NCI-H69 (cell line): ENCODE measurements around the gene FRMD4A.
A peak's percentile ranks its signal among the peaks of the same experiment; 100 is the strongest.

ENCODE experiments used
- DNase-seq: peaks from one replicate; lab custom pipeline; 2025; lab: John Stamatoyannopoulos, UW

Gene FRMD4A

DNA sequence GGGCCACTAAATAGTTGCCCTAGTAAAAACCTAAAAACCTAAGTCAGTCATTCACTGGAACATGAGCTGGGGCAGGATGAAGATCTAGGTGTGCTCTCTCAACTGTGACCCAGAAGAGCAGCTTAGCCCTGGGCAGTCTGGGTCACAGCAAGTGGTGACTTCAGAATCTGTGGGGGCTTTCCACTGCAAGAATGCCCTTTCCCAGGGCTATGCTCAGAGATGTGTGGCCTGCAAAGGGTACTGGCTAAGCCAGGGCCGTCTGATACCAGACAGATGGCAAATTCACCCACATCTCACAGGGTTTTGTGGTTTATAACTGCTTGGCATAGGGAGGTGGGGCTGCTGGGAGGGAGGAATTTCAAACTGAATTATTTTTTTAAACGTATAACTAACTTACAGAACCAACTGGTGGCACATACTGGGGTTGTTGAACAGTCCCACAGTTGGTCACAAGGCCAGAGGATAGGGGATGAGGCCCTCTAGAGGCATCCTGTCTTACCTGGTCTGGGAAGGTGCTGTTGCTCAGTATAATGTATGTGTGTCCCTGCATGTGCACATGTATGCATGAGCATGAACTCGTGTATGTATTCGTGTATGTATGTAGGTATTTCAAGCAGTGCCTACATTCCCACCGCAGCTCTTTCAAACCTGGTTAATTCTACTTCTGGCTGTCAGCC, 680.7 kb downstream of the FRMD4A start:
- DNase-seq, result no peak

DNA sequence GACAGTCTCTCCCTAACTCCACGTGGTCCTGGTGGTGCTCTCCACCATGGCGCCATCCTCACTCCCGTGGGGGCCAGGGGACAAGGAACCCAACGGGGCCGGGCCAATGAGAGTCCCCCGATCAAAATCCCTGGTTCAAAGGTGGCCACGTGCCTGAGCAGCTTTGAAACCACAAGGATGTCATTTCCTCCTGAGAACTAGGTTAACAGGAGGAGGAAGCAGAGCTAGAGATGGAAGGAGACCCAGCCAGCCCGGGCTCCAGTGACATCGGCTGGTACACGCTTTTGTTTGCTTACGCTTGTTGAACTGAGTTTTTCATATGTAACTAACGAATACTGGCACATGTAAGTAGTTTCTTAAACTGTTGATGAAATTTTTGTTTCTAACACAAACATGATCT, 682.3 kb downstream of the FRMD4A start:
- DNase-seq, result no peak

DNA sequence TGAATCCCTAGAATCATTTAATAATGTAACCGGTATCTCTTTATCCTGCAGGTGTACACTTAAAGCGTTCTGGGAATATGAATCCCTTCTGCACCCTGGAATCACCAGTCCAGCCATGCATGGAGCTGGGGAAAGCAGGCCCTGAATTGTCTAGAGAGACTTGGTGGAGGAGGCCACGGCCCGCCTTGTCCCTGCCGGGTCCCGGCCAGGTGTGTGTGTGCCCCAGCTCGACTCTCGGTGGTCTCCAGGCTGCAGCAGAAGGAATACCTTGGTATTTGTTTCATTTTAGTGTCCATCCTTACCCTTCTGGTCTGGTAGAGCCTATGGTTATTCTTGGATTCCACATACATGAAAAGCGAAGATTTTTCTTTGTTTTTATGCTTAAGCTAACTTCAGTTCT, 685.9 kb downstream of the FRMD4A start:
- DNase-seq, result no peak

DNA sequence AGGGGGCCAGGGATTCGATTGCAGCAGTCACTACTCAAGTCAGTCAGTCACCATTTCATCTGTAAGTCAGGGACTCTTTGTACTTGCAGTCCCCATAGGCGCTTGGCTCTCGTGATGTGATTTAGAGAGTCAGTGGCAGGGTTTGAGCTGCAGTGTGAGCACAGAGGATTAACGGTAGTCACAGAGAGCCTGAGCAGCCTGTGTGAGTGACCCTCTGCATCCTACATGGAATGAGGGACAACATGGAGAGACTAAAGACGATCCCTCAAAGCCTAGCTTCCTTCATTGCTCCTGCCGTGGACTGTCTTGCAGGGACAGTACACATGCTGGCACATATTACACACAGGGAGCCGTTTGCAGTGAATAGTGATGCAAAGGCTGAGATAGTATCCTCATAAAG, 687.7 kb downstream of the FRMD4A start:
- no peak for DNase-seq

DNA sequence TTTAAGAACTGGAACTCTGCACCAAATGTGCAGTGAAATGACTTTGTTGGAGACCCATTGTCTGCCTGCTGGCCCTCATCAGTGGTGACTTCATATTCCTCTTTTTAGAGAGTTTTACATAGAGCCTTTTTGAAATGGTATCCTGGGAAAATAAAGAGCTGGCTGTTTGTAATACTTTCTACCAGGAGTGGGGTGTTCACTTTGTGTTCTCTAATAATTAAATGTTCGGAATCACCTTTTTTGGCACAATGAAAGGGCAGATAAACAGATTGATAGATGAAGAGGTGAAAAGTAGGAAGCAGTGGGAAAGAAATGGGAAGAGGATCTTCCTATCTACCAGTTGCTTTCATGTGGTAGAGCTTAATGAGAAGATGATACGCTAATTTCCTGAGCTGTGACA, 688.4 kb downstream of the FRMD4A start:
- DNase-seq, result no peak

DNA sequence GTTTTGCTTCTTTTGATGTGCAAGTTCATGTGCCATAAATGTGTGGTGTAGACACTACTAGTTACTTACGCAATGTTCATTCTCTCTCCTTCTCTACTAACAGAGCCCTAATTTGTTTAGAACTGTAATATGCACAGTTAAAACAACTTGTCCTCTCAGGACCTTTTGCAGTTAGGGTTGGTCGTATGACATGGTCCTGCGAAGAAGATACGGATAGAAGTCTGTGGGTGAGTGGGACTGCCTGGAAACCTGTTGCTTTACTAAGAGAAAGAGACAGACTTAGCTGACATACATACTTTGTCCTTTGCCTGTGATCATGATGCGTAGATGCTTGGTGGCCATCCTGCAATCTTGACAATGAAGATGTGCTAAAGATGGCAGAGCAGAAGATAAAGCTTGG, 692.8 kb downstream of the FRMD4A start:
- DNase-seq, result no peak

DNA sequence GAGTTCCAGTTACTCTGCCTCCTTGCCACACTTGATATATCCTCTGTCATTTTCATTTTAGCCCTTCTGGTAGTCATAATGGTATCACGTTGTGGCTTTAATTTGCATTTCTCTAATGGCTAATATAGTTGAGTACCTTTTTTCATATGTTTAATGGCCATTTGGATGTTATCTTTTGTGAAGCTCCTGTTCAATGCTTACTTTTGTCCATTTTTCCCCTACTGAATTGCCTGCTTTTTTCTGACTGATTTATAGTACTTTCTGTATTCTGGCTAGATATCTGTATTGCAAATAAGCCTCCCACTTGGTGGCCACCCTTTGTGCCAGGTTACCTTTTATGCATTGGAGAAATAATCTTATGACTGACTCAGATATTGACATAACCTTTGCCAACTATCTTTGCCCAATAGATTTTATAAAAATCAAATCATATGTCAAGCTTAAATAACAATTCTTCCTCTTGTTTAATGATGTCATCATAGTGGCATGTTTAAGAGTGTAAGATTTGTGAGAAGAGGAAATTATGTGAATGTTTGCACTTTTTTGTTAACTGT, 693.3 kb downstream of the FRMD4A start:
- peak; percentile 26 for DNase-seq

DNA sequence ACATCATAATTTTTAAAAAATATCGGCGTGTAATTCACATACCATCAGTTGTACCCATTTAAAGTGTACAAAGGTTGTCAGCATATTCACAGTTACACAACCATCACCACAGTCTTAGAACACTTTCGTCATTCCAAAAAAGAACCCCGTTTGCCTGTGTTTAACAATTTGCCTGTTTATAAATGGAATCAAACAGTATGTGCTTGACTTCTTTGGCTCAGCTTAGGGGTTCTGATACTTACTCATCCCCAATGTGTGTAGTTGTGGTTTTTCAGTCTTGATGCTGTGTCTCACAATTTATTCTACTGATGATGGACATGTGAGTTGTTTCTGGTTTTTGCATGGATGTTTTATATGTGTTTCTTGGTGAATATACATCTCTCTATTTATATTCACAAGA, 693.9 kb downstream of the FRMD4A start:
- no peak for DNase-seq

DNA sequence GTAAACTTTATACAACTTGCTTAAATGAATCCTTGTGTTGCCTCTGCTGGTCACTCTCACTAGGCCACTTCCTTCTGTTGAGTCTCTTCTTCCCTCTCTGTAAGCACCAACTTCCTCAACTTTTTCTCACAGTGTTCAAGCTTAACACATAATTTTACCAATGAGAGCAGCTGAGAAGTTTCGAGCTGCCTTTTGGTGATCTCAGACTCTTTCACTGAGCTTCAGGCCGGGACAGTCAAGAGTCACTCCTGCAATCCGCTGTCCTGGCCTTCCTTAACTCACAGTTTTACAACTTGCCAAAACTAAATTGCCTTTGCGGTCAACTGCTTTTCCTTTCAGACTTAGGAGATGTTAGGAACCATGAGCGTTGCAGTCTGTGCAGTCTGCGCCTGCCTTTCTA, 696.5 kb downstream of the FRMD4A start:
- no peak for DNase-seq

DNA sequence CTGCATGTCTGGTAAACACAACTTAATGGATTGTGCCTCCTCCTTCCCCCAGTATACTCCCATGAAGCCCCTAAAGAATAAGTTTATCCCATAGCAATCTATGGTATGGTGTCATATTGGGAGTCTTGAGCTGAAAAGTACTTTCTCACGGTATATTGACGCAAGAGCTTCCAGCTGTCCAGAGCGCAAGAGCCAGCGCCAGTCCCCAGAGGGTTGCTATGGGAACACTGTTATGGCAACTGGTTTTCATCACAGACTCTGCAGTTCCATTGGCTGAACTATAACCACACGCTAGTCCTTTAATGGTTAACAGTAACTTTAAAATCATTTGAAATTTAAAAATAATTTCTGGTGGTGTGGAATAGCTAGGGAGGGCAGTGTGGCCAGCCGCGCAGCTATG, 697.0 kb downstream of the FRMD4A start:
- peak; percentile 10 for DNase-seq

DNA sequence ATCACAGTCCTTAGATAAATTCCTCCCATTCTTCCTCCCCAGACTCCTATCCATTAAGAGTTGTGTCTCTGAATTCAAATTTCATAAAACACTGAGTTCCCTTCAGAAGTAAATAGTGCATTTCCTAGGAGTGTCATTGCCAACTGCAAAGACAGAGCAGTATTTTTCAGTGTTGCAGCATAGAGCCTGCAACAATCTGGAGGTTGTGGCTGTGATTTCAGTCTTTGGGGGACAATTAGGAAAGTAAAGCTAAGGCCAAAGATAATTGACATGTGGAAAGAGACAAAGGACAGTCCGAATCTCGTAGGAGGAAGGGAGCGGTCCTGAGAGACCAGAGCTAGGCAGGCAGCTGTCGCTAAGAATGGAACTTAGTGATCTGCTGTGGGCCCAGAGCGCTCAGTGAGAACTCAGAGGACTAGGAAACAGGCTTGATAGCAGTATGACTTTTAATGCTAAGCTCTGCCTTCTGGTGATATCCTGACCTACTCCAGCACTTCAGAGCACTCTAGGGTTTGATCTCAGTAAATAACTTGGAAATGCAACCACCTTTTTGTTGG, 697.8 kb downstream of the FRMD4A start:
- DNase-seq, result no peak

DNA sequence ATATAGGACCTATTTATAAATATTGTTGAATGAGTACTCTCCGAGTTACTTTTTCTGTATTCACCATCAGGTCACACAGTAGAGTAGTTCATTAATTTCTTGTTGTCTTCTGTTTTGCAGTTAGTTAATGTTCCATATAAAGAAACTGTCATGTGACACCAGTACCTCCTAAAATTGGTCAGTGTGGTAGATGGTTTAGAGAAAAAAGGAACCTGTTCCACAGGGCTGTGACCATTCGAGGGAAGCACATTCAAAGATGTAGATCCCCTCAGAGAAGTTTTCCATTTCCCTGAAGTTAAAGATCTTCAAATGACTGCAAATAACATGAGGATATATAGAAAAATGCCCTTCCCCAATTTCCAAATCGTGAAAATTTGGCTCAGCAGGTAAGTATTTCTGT, 698.3 kb downstream of the FRMD4A start:
- DNase-seq, result no peak

DNA sequence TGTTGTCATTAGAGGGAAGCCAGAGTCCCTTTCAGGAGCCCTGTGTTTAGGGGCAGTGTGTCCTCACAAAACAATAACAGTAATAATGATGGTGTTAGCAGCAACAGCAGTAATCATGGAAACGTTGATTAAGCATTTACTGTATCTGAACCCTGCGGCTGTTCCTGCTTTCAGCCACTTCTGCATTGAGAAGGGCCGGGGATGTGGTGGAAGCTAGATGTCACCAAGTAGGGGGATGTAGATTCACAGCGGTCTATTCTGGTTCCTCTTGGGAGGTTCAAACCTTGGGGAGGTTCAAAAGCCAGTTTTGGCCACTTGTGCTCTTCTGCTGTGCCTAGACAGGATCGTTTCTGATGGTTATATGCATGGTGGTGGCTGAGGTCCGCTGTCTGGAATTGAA, 699.1 kb downstream of the FRMD4A start:
- DNase-seq, result no peak

DNA sequence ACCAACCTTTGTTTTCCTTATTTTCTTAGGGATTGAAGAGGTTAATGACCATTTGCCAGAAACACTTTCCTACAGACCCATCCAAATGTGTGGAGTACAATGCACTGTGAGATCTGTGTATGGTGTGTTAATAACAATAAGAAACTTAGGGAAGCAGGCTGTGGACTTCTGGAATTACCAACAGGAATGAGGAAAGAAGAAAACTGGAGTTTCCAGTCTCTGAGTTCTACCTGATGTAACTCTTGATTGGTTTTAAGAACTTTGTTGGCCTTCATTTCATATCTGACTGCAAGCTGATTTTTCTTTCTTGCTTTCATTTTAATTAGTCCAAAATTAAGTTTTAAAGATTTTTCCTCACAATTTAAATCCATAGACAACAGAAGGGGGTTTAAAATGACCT, 700.5 kb downstream of the FRMD4A start:
- DNase-seq, result no peak

DNA sequence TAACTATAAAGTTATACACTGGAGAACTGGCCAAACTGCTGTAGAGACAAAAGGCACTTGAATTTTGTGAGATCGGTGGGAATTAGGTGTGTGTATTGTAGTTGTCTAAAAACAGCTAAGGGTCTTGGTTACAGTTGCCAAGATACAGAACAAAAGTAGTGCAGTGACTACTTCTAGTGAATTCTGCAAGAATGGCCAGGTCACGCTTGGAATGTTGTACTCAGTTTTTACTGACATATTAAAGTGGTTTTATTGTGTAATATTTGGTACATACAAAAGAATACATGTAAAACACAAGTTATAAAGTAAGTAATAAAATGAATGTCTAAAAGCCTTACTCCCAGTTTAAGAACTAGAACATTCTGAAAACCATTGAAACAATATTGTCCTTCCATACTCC, 701.6 kb downstream of the FRMD4A start:
- no peak for DNase-seq

DNA sequence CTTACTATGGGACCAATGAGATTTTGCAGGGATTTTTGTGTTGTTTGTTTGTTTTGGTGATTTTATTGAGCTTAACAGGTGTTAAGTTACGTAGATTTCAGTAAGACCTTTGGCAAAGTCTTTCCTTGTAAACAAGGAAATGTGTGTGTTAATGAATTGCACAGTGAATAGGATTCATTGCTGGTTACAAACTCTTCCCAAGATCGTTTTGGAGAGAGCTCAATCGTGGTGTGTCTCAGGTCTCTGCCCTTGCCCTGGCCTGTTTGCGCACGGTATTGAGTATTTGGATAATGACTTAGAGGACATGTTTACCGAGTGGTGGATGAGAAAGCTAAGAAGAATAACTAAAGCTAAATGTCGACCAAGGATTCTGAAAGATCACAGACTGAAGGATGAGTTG, 702.1 kb downstream of the FRMD4A start:
- no peak for DNase-seq

DNA sequence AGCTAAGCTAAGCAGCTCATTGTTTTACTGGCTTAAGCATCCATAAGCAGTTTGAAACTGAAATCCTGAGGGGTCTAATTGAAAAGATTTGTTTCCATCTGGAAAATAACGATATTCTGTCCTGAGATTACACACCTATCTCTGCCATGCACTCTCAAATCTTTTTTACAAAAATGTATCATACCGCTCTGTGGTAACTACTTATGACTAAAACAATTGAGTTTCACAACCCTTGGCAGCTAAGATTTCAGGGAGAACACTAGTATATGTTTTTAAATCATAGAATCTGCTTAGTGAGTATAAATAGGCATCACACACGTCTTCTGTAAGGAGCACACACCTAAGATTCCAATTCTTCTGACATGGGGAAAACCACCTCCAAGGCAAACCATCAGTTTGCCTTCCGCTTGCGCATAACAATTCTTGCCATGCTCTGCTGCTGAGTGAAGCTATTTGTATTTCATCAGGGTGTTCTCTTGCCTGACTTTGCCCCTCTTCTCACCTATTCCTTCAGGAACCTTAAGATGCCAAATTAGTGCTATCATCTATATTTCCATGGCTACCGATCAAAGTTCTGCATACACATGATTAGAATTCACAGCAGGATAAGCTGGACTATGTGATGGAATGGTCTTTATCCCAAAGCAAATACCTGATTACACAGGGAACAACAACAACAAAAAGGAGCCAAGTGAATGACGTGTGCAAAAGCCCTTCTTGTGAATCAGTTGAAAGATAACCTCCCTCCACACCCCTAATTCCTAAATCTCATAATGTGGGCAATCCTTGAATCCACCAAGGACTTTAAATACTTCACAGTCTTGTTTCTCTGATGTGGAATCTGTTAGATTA, 703.0 kb downstream of the FRMD4A start:
- no peak for DNase-seq

DNA sequence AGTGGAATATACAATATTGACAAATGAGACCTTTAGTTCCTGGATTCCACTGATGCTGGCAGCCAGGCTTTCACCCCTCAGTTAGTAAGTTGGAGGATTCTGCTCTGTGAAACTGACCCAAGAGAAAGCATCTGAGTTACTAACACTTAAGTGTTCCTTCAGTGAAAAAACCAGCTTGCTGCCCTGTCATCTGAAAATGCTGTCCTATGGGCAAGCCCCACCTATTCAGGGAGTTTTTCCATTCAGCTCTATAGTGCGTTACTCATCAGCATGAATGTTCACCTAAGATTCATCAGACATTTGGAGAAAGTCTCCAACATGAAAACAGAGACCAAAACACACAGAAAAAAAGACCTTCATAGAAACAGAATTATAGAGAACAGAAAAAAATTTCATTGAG, 706.1 kb downstream of the FRMD4A start:
- no peak for DNase-seq

DNA sequence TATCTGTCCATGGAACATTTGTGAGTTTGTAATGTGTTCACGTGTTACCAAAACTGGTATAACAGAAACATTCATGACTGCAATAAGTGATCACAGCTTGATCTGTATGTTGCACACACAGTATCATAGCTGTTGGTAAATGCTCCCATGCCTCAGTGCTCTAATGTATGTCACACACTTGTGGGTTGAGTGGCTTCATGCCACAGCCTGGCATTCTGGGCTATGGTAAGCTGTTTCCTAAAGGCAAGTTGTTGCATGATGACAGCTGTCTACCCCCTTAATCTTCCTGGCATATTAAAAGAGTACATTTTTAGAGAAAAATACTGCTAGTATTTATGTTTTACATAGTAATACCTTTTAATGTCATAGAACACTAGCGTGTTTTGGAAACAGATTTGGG, 708.8 kb downstream of the FRMD4A start:
- DNase-seq, result no peak

DNA sequence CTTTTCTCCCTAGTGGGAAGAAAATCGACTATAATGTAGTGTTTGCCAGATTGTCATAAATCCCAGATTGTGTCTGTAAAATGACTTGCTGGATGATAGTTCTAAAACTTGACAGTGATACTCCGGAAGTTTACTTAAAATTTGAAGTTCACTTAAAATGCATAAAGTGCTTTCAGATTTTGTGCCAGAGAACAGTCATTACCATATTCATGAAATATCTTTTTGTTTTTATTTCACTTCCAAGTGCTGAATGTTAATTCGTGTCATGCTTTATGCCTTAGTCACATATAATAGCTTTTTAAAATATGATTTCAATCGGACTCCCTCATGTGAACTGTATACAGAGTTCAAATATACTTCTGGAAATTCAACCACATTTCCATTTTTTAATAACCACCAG, 713.6 kb downstream of the FRMD4A start:
- DNase-seq, result no peak

DNA sequence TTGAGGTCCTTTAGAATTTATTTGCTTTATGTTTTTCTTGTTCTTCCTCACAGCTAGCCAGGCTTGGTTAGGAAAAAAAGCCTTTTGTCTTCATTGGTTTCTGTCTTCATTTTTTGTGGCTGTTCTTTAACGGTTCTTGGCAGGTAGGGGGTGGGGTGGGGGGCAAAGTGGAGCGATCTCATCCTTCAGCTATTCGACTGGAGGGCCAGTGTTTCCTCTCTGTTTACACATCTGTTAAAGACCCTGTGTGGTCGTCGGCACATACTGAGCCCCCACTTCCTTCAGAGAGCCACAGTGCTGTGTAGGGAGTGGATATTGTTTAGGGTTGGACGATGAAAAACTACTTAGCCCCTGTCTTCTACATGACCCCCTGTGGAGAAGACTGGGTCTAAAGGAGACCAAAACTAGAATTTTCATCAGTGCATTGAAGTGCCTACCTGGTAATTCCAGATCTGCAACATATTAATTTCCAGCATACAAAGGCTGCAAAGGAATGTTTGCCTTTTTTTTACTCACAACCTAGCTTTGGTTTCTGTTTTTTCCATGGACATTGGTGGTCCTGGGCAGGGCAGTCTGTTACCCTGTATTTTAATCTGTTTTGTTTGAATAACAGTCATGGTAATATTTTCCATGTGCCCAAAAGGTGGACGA, 714.9 kb downstream of the FRMD4A start:
- DNase-seq, result peak; percentile 3

DNA sequence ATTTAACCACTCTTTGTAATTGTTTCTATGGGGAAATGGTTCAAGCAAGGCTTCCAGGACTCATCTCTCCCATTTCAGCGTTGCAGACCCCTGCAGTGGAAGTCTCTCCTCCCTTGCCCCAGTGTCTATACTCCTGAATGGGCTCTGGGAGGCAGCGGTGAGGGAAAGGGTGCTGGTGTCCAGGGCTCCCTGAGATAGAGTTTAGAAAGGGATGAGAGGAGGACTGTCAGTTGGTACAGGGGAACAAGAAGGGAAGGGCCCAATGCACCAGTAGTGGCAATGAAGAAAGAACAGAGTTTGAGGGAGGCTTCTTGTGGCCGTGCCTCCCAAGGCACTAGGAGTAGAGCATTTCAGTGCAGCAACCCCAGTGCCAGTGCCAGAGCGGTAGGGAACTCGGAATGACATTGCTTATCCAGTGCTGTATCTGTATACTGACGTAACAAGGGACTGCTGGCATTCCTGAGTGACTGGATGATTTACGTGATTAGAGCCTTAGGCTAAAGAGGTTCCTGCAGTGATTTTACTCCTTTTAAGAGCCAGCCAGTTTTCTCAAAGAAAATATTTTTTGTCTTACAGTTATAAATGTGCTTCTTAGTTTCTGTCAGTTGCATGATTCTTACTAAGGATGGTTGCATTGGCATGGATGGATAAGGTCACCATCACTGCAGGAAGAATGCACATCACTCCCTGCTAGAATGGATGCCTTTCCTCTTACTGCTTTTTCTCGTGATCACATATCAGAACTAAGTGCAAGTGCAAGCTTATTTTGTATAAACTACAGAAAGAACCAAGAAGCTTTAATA, 716.0 kb downstream of the FRMD4A start:
- DNase-seq, result no peak
